MCF 10A (cell line): Measurements from ENCODE around the gene IFNW1. TPM values are rescaled to one million over a fixed set of nuclear protein-coding genes. Genes with fewer than 3 reads are reported as not detected.
"Not testable (repeated sequence)": the region's sequence is repeated elsewhere in the genome, so short reads cannot be mapped to it uniquely, and the experiment has no call there.

ENCODE experiments used
- Bru-seq: library from RNA; stranded (reverse); fragments of 400-500 nt; gene quantifications from one replicate; lab custom pipeline; 2021; lab: Mats Ljungman, UMichigan
- BruChase-seq, 2 experiments: library from RNA; stranded (reverse); fragments of 400-500 nt; gene quantifications; one replicate each; lab custom pipeline; 2021; lab: Mats Ljungman, UMichigan
- BruUV-seq: library from RNA; stranded (reverse); fragments of 400-500 nt; replicated peaks from 2 replicates; lab custom pipeline; 2021; lab: Mats Ljungman, UMichigan
- CTCF ChIA-PET: fragments of 300-600 bp; sonication (Branson Sonifier 250); formaldehyde crosslinking; extraction: SDS; loops from one replicate; lab custom pipeline; 2021; ENCODE audit warnings: antibody characterized with exemption, inconsistent platforms; lab: Yijun Ruan, JAX
- POLR2A ChIA-PET: fragments of 300-600, 350-650 bp; sonication (Branson Sonifier 250); formaldehyde crosslinking; extraction: SDS; loops from one replicate; lab custom pipeline; 2020; ENCODE audit warnings: antibody characterized with exemption, inconsistent platforms; lab: Yijun Ruan, JAX
- DNase-seq: peaks from one replicate; pipeline ENCODE4 v3.0.0-alpha.2; 2018; ENCODE audit not compliant: unreplicated experiment
- H3K27ac Mint-ChIP-seq: one replicate; pipeline ENCODE4 v1.8.0; 2022; ENCODE audit warnings: mild to moderate bottlenecking, low read depth, mixed read lengths; ENCODE audit not compliant: unreplicated experiment
- H3K27me3 Mint-ChIP-seq: one replicate; pipeline ENCODE4 v1.8.0; 2022; ENCODE audit warnings: mixed read lengths; ENCODE audit not compliant: insufficient read depth, unreplicated experiment
- H3K36me3 Mint-ChIP-seq: one replicate; pipeline ENCODE4 v1.8.0; 2022; ENCODE audit warnings: mild to moderate bottlenecking, moderate library complexity, mixed read lengths; ENCODE audit not compliant: insufficient read depth, unreplicated experiment
- H3K4me1 Mint-ChIP-seq: one replicate; pipeline ENCODE4 v1.8.0; 2022; ENCODE audit warnings: mixed read lengths; ENCODE audit not compliant: insufficient read depth, unreplicated experiment
- H3K4me3 Mint-ChIP-seq: one replicate; pipeline ENCODE4 v1.8.0; 2022; ENCODE audit warnings: mild to moderate bottlenecking, moderate library complexity, mixed read lengths; ENCODE audit not compliant: unreplicated experiment
- H3K9me3 Mint-ChIP-seq: one replicate; pipeline ENCODE4 v1.8.0; 2022; ENCODE audit warnings: mixed read lengths; ENCODE audit not compliant: unreplicated experiment
- intact Hi-C: fragments of 100-400 bp; cut with micrococcal nuclease; formaldehyde crosslinking; loops from 2 replicates; pipeline ENCODE4 v1.14.1; 2022
- long read RNA-seq: library from polyadenylated mRNA; stranded (forward); transcript quantifications from one replicate; pipeline ENCODE4 v2.0.0, GENCODE V29; 2022
- total RNA-seq: library from RNA; stranded (reverse); gene quantifications from 2 replicates; pipeline ENCODE4 v1.2.3, GENCODE V29; 2022
- TF ChIP-seq, protein P1 (sequence below): fragments of 200-600 bp; IDR thresholded peaks from one replicate; pipeline ENCODE4 v1.8.0; 2022; ENCODE audit warnings: antibody characterized with exemption, mild to moderate bottlenecking; ENCODE audit not compliant: unreplicated experiment

Gene IFNW1
- total RNA-seq = not detected in 2 replicates
- Bru-seq, nascent RNA = not detected
- not detected for BruChase-seq, experiment 1, labeled RNA remaining after a 6-hour chase
- BruChase-seq, experiment 2, labeled RNA remaining after a 2-hour chase = not detected
- long read RNA-seq = 0 reads

DNA sequence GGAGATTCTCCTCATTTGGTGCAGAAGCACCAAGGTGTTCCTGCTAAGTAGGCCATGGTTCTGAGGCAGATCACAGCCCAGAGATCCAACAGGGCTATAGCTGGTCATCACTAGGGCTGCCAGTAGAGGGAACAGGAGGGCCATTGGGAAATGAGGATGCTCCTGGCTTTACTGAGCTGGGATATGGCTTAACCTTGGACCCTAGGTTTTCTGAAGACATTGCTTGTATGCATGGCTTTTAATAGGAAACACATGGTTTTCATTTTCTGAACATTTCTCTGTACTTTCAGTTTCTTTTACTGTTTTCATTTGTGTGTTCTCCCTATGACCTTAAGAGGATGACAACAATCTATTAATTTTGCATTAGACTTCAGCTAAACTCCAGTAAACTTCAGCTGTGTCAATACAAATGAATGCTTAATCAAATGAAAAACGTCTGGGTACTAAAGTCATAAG lies at the start of gene IFNW1:
Gene IFNW1, minus strand, starts transcription at position 406 of the 456 bp plus-strand sequence. Its CDS starts 262 bp downstream, at position 144.
- no peaks in the 10 kb centered on the region for H3K9me3 Mint-ChIP-seq
- no peaks in the 10 kb centered on the region for H3K4me1 Mint-ChIP-seq
- POLR2A ChIA-PET = no interaction called here
- no peak for DNase-seq
- H3K36me3 Mint-ChIP-seq = no peaks in the 10 kb centered on the region
- TF ChIP-seq, protein P1, sequence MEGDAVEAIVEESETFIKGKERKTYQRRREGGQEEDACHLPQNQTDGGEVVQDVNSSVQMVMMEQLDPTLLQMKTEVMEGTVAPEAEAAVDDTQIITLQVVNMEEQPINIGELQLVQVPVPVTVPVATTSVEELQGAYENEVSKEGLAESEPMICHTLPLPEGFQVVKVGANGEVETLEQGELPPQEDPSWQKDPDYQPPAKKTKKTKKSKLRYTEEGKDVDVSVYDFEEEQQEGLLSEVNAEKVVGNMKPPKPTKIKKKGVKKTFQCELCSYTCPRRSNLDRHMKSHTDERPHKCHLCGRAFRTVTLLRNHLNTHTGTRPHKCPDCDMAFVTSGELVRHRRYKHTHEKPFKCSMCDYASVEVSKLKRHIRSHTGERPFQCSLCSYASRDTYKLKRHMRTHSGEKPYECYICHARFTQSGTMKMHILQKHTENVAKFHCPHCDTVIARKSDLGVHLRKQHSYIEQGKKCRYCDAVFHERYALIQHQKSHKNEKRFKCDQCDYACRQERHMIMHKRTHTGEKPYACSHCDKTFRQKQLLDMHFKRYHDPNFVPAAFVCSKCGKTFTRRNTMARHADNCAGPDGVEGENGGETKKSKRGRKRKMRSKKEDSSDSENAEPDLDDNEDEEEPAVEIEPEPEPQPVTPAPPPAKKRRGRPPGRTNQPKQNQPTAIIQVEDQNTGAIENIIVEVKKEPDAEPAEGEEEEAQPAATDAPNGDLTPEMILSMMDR = no peak
- intact Hi-C loops = no loop called here
- H3K4me3 Mint-ChIP-seq = no peak within 1 kb of the TSS
- no peak within 1 kb of the TSS for H3K27ac Mint-ChIP-seq
- H3K27me3 Mint-ChIP-seq = peaks cover 24% of the 10 kb centered on the region
- no TSS peak for BruUV-seq
- CTCF ChIA-PET = interaction anchor here (1.3 kb wide), 1 partner anchor 12 kb away, joined by 5 read pairs; no protein-coding TSS in a partner anchor

- H3K27ac Mint-ChIP-seq, H3K36me3 Mint-ChIP-seq, DNase-seq, BruUV-seq, CTCF ChIA-PET, H3K4me3 Mint-ChIP-seq, H3K9me3 Mint-ChIP-seq, intact Hi-C loops, POLR2A ChIA-PET, H3K4me1 Mint-ChIP-seq: not testable (repeated sequence)
- peaks cover 41% of the 10 kb centered on the region for H3K27me3 Mint-ChIP-seq
These were observed 45.9 kb upstream of the IFNW1 start, which contains the start of gene IFNA4 for GRCh38 chr9:21187487-21187886. IFNA4 (minus strand) TSS chr9:21187587; CDS start chr9:21187531, 56 bp downstream.

GRCh38 chr9:21182810-21183736 lies 41.4 kb upstream of the IFNW1 start:
- H3K9me3 Mint-ChIP-seq, H3K36me3 Mint-ChIP-seq, H3K4me3 Mint-ChIP-seq, H3K27ac Mint-ChIP-seq, intact Hi-C loops, BruUV-seq, H3K4me1 Mint-ChIP-seq: not testable (repeated sequence)
- DNase-seq = peak; percentile 11
- H3K27me3 Mint-ChIP-seq = peaks cover 29% of the 10 kb centered on the region
- ChIA-PET CTCF (interaction anchor here (0.5 to 1.7 kb wide), 8 partner anchors 8 to 1424 kb away, joined by 3 to 6 read pairs (median 3); no protein-coding TSS in a partner anchor), POLR2A (interaction anchor here (0.6 kb wide), 1 partner anchor 506 kb away, joined by 3 read pairs; no protein-coding TSS in a partner anchor)

GRCh38 chr9:21174671-21175070 lies 33.0 kb upstream of the IFNW1 start:
- intact Hi-C loops = no loop called here
- peaks cover 56% of the 10 kb centered on the region for H3K27me3 Mint-ChIP-seq
- no peaks in the 10 kb centered on the region for H3K4me1 Mint-ChIP-seq
- peak; percentile 6 for DNase-seq
- H3K4me3 Mint-ChIP-seq = no peak overlapping the region
- H3K36me3 Mint-ChIP-seq = no peaks in the 10 kb centered on the region
- TF ChIP-seq, protein P1 = no peak
- H3K27ac Mint-ChIP-seq = no peak overlapping the region
- H3K9me3 Mint-ChIP-seq = no peaks in the 10 kb centered on the region
- POLR2A ChIA-PET = no interaction called here
- BruUV-seq = no TSS peak
- CTCF ChIA-PET = interaction anchor here (0.7 to 0.9 kb wide), 3 partner anchors 9 to 915 kb away, joined by 3 read pairs; no protein-coding TSS in a partner anchor
